Measurements from ENCODE around the gene ABHD16B. TPM values are rescaled to one million over a fixed set of nuclear protein-coding genes. Genes with fewer than 3 reads are reported as not detected.

Gene ABHD16B
- polyA plus RNA-seq, 2 of the 4 experiments (the other 2 are of a cell fraction), result not detected

GRCh38 chr20:63908008-63908682 lies 46.8 kb downstream of the ABHD16B start:
- no peak overlapping the region for H3K4me2 ChIP-seq
- H3K27ac ChIP-seq, result no peak overlapping the region
- peaks cover 5% of the 10 kb centered on the region; the same call in 1 of the 3 replicates for H3K4me1 ChIP-seq
- no peak overlapping the region for H3K4me3 ChIP-seq
- ATAC-seq, result peak in 1 of 2 experiments; percentile 29; a peak in 1 of 6 replicates
- ChIA-PET POLR2A (no interaction called here), CTCF (interaction anchor here (0.8 to 3.2 kb wide), 4 partner anchors 10 to 66 kb away, joined by 3 to 18 read pairs (median 6); no protein-coding TSS in a partner anchor)
- 80% methylated on average over 16 of the region's 16 CpGs for WGBS (ENCODE audit: missing lambda C conversion rate)
- no peak for DNase-seq (ENCODE audit: low read depth in 1 of 2, low spot score in 1 of 2)
- H3K9me3 ChIP-seq, result no peaks in the 10 kb centered on the region
- FAIRE-seq, result no peak
- TF ChIP-seq NPAS2 (CRISPR knock-in tag; IDR thresholded peaks at IDR 0.05; ENCODE audit: borderline replicate concordance) (no peak), TFCP2L1 (CRISPR knock-in tag; IDR thresholded peaks at IDR 0.05) (no peak), RARB (CRISPR knock-in tag; IDR thresholded peaks at IDR 0.05) (no peak), CEBPB (IDR thresholded peaks at IDR 0.05) (no peak)

GRCh38 chr20:63911176-63911575 lies 49.9 kb downstream of the ABHD16B start:
- ATAC-seq, result no peak
- ChIA-PET POLR2A (no interaction called here), CTCF (interaction anchor here (1.0 to 3.1 kb wide), 4 partner anchors 9 to 70 kb away, joined by 3 to 8 read pairs (median 4); partner anchors contain the start of gene PRPF6)
- H3K4me2 ChIP-seq, result no peak overlapping the region
- H3K9me3 ChIP-seq, result no peaks in the 10 kb centered on the region
- no peak for DNase-seq (ENCODE audit: low read depth in 1 of 2, low spot score in 1 of 2)
- TF ChIP-seq BHLHE40 (IDR thresholded peaks at IDR 0.05; ENCODE audit: low read depth, low read length) (no peak), RARB (CRISPR knock-in tag; IDR thresholded peaks at IDR 0.05) (no peak), HDAC2 (IDR thresholded peaks at IDR 0.05) (no peak), TFCP2L1 (CRISPR knock-in tag; IDR thresholded peaks at IDR 0.05) (no peak), FOXS1 (CRISPR knock-in tag; IDR thresholded peaks at IDR 0.05) (no peak), E2F6 (IDR thresholded peaks at IDR 0.05; ENCODE audit: borderline replicate concordance, low read depth) (no peak), HOXA7 (CRISPR knock-in tag; IDR thresholded peaks at IDR 0.05) (no peak), MAZ (IDR thresholded peaks at IDR 0.05; ENCODE audit: borderline replicate concordance, low read depth, low read length) (no peak), ZNF302 (CRISPR knock-in tag; IDR thresholded peaks at IDR 0.05) (no peak), NR3C1 (IDR thresholded peaks at IDR 0.05) (no peak), FOSB (CRISPR knock-in tag; IDR thresholded peaks at IDR 0.05) (no peak), MYC (IDR thresholded peaks at IDR 0.05; ENCODE audit: borderline replicate concordance, low read length) (no peak)
- H3K4me1 ChIP-seq, result peaks cover 5% of the 10 kb centered on the region; the same call in 1 of the 3 replicates
- FAIRE-seq, result no peak
- WGBS (ENCODE audit: missing lambda C conversion rate), result 86% methylated on average over 12 of the region's 12 CpGs
- H3K4me3 ChIP-seq, result no peak overlapping the region
- no peak overlapping the region for H3K27ac ChIP-seq

Small RNA genes lying within 50 kb of the gene (small RNA-seq; reads per million reads assigned to genes)
- 0 to 36.5 (median 0.52) reads per million in 6 experiments for gene RNU1-134P

Other genes with a start within 250 kb of the ABHD16B start
- gene GMEB2, start 234.4 kb upstream of the ABHD16B start, polyA plus RNA-seq (2011; rRNA removed), result 6.6 and 6.8 TPM in 2 replicates
- gene GMEB2, start 234.4 kb upstream of the ABHD16B start, polyA plus RNA-seq (2017; fragmentation: RNase III; extraction: RNeasy Plus Mini Kit Qiagen cat#74134 plus additional on column Dnase treatment), result 6.4 to 7.0 TPM (median 6.5 TPM) in 3 replicates
- 2.5 and 2.8 TPM in 2 replicates for gene STMN3, start 208.1 kb upstream of the ABHD16B start, polyA plus RNA-seq (2011; rRNA removed)
- 3.2 to 5.0 TPM (median 3.8 TPM) in 3 replicates for gene STMN3, start 208.1 kb upstream of the ABHD16B start, polyA plus RNA-seq (2017; fragmentation: RNase III; extraction: RNeasy Plus Mini Kit Qiagen cat#74134 plus additional on column Dnase treatment)
- 12.6 and 13.5 TPM in 2 replicates for gene RTEL1, start 203.2 kb upstream of the ABHD16B start, polyA plus RNA-seq (2011; rRNA removed)
- 10.7 to 11.6 TPM (median 11.3 TPM) in 3 replicates for gene RTEL1, start 203.2 kb upstream of the ABHD16B start, polyA plus RNA-seq (2017; fragmentation: RNase III; extraction: RNeasy Plus Mini Kit Qiagen cat#74134 plus additional on column Dnase treatment)
- 0.20 and 0.22 TPM in 2 replicates for gene TNFRSF6B, start 164.8 kb upstream of the ABHD16B start, polyA plus RNA-seq (2011; rRNA removed)
- gene TNFRSF6B, start 164.8 kb upstream of the ABHD16B start, polyA plus RNA-seq (2017; fragmentation: RNase III; extraction: RNeasy Plus Mini Kit Qiagen cat#74134 plus additional on column Dnase treatment), result 0.63 to 0.69 TPM (median 0.66 TPM) in 3 replicates
- gene ARFRP1, start 153.5 kb upstream of the ABHD16B start, polyA plus RNA-seq (2011; rRNA removed), result 14.1 and 25.1 TPM in 2 replicates
- gene ARFRP1, start 153.5 kb upstream of the ABHD16B start, polyA plus RNA-seq (2017; fragmentation: RNase III; extraction: RNeasy Plus Mini Kit Qiagen cat#74134 plus additional on column Dnase treatment), result 29.7 to 33.2 TPM (median 31.1 TPM) in 3 replicates
- gene ZGPAT, start 153.5 kb upstream of the ABHD16B start, polyA plus RNA-seq (2011; rRNA removed), result 9.2 and 9.5 TPM in 2 replicates
- 22.6 to 25.6 TPM (median 23.9 TPM) in 3 replicates for gene ZGPAT, start 153.5 kb upstream of the ABHD16B start, polyA plus RNA-seq (2017; fragmentation: RNase III; extraction: RNeasy Plus Mini Kit Qiagen cat#74134 plus additional on column Dnase treatment)
- gene LIME1, start 124.8 kb upstream of the ABHD16B start, polyA plus RNA-seq (2011; rRNA removed), result 2.5 and 2.8 TPM in 2 replicates
- 5.9 to 7.2 TPM (median 6.5 TPM) in 3 replicates for gene LIME1, start 124.8 kb upstream of the ABHD16B start, polyA plus RNA-seq (2017; fragmentation: RNase III; extraction: RNeasy Plus Mini Kit Qiagen cat#74134 plus additional on column Dnase treatment)
- gene SLC2A4RG, start 121.7 kb upstream of the ABHD16B start, polyA plus RNA-seq (2011; rRNA removed), result 22.5 and 28.1 TPM in 2 replicates
- 59.6 to 64.7 TPM (median 64.6 TPM) in 3 replicates for gene SLC2A4RG, start 121.7 kb upstream of the ABHD16B start, polyA plus RNA-seq (2017; fragmentation: RNase III; extraction: RNeasy Plus Mini Kit Qiagen cat#74134 plus additional on column Dnase treatment)
- 0.17 and 0.26 TPM in 2 replicates for gene ZBTB46, start 30.2 kb upstream of the ABHD16B start, polyA plus RNA-seq (2011; rRNA removed)
- gene ZBTB46, start 30.2 kb upstream of the ABHD16B start, polyA plus RNA-seq (2017; fragmentation: RNase III; extraction: RNeasy Plus Mini Kit Qiagen cat#74134 plus additional on column Dnase treatment), result 0.32 to 0.43 TPM (median 0.42 TPM) in 3 replicates
- gene TPD52L2, start 3.8 kb downstream of the ABHD16B start, polyA plus RNA-seq (2011; rRNA removed), result 86.3 and 93.9 TPM in 2 replicates
- 94.1 to 102 TPM (median 99.0 TPM) in 3 replicates for gene TPD52L2, start 3.8 kb downstream of the ABHD16B start, polyA plus RNA-seq (2017; fragmentation: RNase III; extraction: RNeasy Plus Mini Kit Qiagen cat#74134 plus additional on column Dnase treatment)
- 20.3 and 20.4 TPM in 2 replicates for gene DNAJC5, start 33.6 kb downstream of the ABHD16B start, polyA plus RNA-seq (2011; rRNA removed)
- gene DNAJC5, start 33.6 kb downstream of the ABHD16B start, polyA plus RNA-seq (2017; fragmentation: RNase III; extraction: RNeasy Plus Mini Kit Qiagen cat#74134 plus additional on column Dnase treatment), result 21.7 to 23.2 TPM (median 23.2 TPM) in 3 replicates
- gene UCKL1, start 94.9 kb downstream of the ABHD16B start, polyA plus RNA-seq (2011; rRNA removed), result 19.1 and 21.6 TPM in 2 replicates
- 30.4 to 32.5 TPM (median 31.8 TPM) in 3 replicates for gene UCKL1, start 94.9 kb downstream of the ABHD16B start, polyA plus RNA-seq (2017; fragmentation: RNase III; extraction: RNeasy Plus Mini Kit Qiagen cat#74134 plus additional on column Dnase treatment)
- 2.1 and 3.2 TPM in 2 replicates for gene ZNF512B, start 108.4 kb downstream of the ABHD16B start, polyA plus RNA-seq (2011; rRNA removed)
- 14.4 to 17.6 TPM (median 16.8 TPM) in 3 replicates for gene ZNF512B, start 108.4 kb downstream of the ABHD16B start, polyA plus RNA-seq (2017; fragmentation: RNase III; extraction: RNeasy Plus Mini Kit Qiagen cat#74134 plus additional on column Dnase treatment)
- not detected in 2 replicates for gene SAMD10, start 118.1 kb downstream of the ABHD16B start, polyA plus RNA-seq (2011; rRNA removed)
- not detected in 3 replicates for gene SAMD10, start 118.1 kb downstream of the ABHD16B start, polyA plus RNA-seq (2017; fragmentation: RNase III; extraction: RNeasy Plus Mini Kit Qiagen cat#74134 plus additional on column Dnase treatment)
- gene PRPF6, start 119.6 kb downstream of the ABHD16B start, polyA plus RNA-seq (2011; rRNA removed), result 42.8 and 47.5 TPM in 2 replicates
- gene PRPF6, start 119.6 kb downstream of the ABHD16B start, polyA plus RNA-seq (2017; fragmentation: RNase III; extraction: RNeasy Plus Mini Kit Qiagen cat#74134 plus additional on column Dnase treatment), result 47.2 to 48.9 TPM (median 48.7 TPM) in 3 replicates
- gene C20orf204, start 174.7 kb downstream of the ABHD16B start, polyA plus RNA-seq (2011; rRNA removed), result 0.13 and 0.21 TPM in 2 replicates
- 0.49 to 0.69 TPM (median 0.59 TPM) in 3 replicates for gene C20orf204, start 174.7 kb downstream of the ABHD16B start, polyA plus RNA-seq (2017; fragmentation: RNase III; extraction: RNeasy Plus Mini Kit Qiagen cat#74134 plus additional on column Dnase treatment)
- 0.13 and 0.19 TPM in 2 replicates for gene SOX18, start 188.1 kb downstream of the ABHD16B start, polyA plus RNA-seq (2011; rRNA removed)
- gene SOX18, start 188.1 kb downstream of the ABHD16B start, polyA plus RNA-seq (2017; fragmentation: RNase III; extraction: RNeasy Plus Mini Kit Qiagen cat#74134 plus additional on column Dnase treatment), result 0.92 to 1.4 TPM (median 1.3 TPM) in 3 replicates
- 11.2 and 13.3 TPM in 2 replicates for gene TCEA2, start 201.7 kb downstream of the ABHD16B start, polyA plus RNA-seq (2011; rRNA removed)
- gene TCEA2, start 201.7 kb downstream of the ABHD16B start, polyA plus RNA-seq (2017; fragmentation: RNase III; extraction: RNeasy Plus Mini Kit Qiagen cat#74134 plus additional on column Dnase treatment), result 23.3 to 34.7 TPM (median 29.8 TPM) in 3 replicates
- gene RGS19, start 218.0 kb downstream of the ABHD16B start, polyA plus RNA-seq (2011; rRNA removed), result 12.3 and 13.8 TPM in 2 replicates
- gene RGS19, start 218.0 kb downstream of the ABHD16B start, polyA plus RNA-seq (2017; fragmentation: RNase III; extraction: RNeasy Plus Mini Kit Qiagen cat#74134 plus additional on column Dnase treatment), result 16.1 to 18.8 TPM (median 16.5 TPM) in 3 replicates
- 0.54 and 0.98 TPM in 2 replicates for gene OPRL1, start 218.6 kb downstream of the ABHD16B start, polyA plus RNA-seq (2011; rRNA removed)
- gene OPRL1, start 218.6 kb downstream of the ABHD16B start, polyA plus RNA-seq (2017; fragmentation: RNase III; extraction: RNeasy Plus Mini Kit Qiagen cat#74134 plus additional on column Dnase treatment), result 0.83 to 1.5 TPM (median 1.2 TPM) in 3 replicates
- 0.14 TPM in 1 of 2 replicates, not detected in the other for gene LKAAEAR1, start 222.9 kb downstream of the ABHD16B start, polyA plus RNA-seq (2011; rRNA removed)
- 0.49 to 0.60 TPM (median 0.56 TPM) in 3 replicates for gene LKAAEAR1, start 222.9 kb downstream of the ABHD16B start, polyA plus RNA-seq (2017; fragmentation: RNase III; extraction: RNeasy Plus Mini Kit Qiagen cat#74134 plus additional on column Dnase treatment)
- not detected in 2 replicates for gene NPBWR2, start 246.1 kb downstream of the ABHD16B start, polyA plus RNA-seq (2011; rRNA removed)
- gene NPBWR2, start 246.1 kb downstream of the ABHD16B start, polyA plus RNA-seq (2017; fragmentation: RNase III; extraction: RNeasy Plus Mini Kit Qiagen cat#74134 plus additional on column Dnase treatment), result not detected in 3 replicates

All from A549 (cell line).